Measurements from ENCODE around the gene ZCCHC13. TPM values are rescaled to one million over a fixed set of nuclear protein-coding genes. Genes with fewer than 3 reads are reported as not detected.

Gene ZCCHC13
- total and polyA plus RNA-seq, 10 donors, result not detected

DNA sequence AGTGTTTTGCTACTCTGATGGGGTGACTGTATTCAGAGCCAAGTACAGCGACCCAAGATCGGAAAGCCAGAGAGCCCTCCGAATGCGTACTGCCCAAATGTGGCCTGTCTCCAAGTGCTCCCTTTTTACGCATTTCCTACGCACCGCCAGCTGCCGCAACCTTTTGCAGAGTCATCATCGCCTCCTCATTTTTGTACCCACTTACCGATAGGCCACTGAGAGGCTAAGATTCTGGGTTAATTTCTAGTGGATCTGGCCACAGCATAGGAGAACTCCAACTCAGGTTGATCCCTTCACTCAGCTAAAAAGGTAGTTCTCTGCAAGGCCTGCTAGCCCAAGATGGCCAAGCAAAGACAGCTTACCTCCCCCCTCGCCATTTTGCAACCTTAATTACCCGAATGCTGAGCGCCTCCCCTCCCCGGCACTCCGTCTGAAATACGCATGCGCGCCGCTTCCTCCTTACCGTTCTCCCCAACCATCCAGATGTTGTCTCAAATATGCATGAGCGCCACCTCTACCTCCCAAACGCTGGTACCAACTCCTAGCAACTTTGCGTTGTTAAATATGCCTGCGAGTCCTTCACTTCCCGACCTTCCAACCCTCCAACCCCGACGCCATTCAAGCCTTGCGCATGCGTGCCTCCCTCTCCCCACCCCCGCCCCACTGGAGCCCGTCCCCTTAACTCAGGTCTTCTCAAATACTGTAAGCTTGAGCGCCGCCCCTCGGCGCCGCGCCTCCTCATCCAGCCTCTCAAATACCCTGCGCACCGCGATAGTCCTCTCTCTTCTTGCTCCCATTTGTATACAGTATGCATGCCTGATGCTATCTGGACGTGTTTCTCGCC, 11.8 kb upstream of the ZCCHC13 start:
- intact Hi-C loops (cut with DNase I; ENCODE audit: low total_unique reads), result no loop called here
- 0 to 25% (median 1%) methylated on average over 26 to 42 of the region's 42 CpGs for WGBS, 5 donors
- peak overlapping the region; percentile 81 to 94 (median 90) for H3K27ac ChIP-seq
- peak overlapping the region; percentile 43 to 84 (median 56) for H3K4me3 ChIP-seq
- DNase-seq, result peak; percentile 94
- H3K4me1 ChIP-seq, result peaks cover 0 to 32% (median 11%) of the 10 kb centered on the region in 6 donors
- TF ChIP-seq, protein P1, sequence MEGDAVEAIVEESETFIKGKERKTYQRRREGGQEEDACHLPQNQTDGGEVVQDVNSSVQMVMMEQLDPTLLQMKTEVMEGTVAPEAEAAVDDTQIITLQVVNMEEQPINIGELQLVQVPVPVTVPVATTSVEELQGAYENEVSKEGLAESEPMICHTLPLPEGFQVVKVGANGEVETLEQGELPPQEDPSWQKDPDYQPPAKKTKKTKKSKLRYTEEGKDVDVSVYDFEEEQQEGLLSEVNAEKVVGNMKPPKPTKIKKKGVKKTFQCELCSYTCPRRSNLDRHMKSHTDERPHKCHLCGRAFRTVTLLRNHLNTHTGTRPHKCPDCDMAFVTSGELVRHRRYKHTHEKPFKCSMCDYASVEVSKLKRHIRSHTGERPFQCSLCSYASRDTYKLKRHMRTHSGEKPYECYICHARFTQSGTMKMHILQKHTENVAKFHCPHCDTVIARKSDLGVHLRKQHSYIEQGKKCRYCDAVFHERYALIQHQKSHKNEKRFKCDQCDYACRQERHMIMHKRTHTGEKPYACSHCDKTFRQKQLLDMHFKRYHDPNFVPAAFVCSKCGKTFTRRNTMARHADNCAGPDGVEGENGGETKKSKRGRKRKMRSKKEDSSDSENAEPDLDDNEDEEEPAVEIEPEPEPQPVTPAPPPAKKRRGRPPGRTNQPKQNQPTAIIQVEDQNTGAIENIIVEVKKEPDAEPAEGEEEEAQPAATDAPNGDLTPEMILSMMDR (IDR thresholded peaks at IDR 0.05 in 8 of 11, conservative IDR thresholded peaks at IDR 0.05 in 3 of 11), result peak in 3 of 11 experiments; percentile 20 to 38 (median 29)
- peak; percentile 55 to 80 (median 76) for TF ChIP-seq POLR2AphosphoS5 (IDR thresholded peaks at IDR 0.05)
- TF ChIP-seq POLR2A (IDR thresholded peaks at IDR 0.05), result no peak
- no peaks in the 10 kb centered on the region for H3K27me3 ChIP-seq (replicated peaks in 1 of 7)
- H3K36me3 ChIP-seq, result peaks cover 0 to 1% (median 0%) of the 10 kb centered on the region in 6 donors
- H3K9me3 ChIP-seq, result no peaks in the 10 kb centered on the region

- Histone ChIP-seq H3K27me3 (replicated peaks in 1 of 7) (no peaks in the 10 kb centered on the region), H3K36me3 (no peaks in the 10 kb centered on the region), H3K9me3 (no peaks in the 10 kb centered on the region), H3K4me3 (peak overlapping the region; percentile 43 to 84 (median 56)), H3K4me1 (peaks cover 0 to 28% (median 11%) of the 10 kb centered on the region in 6 donors), H3K27ac (peak overlapping the region; percentile 81 to 94 (median 90))
- intact Hi-C loops (cut with DNase I; ENCODE audit: low total_unique reads), result no loop called here
- WGBS, 5 donors, result 0 to 21% (median 1%) methylated on average over 5 to 9 of the region's 9 CpGs
- no peak for DNase-seq
- TF ChIP-seq POLR2A (IDR thresholded peaks at IDR 0.05) (no peak), POLR2AphosphoS5 (IDR thresholded peaks at IDR 0.05) (no peak)
- TF ChIP-seq, protein P1 (IDR thresholded peaks at IDR 0.05 in 8 of 11, conservative IDR thresholded peaks at IDR 0.05 in 3 of 11), result no peak
Observed at GRCh38 chrX:74292808-74293123, 11.2 kb upstream of the ZCCHC13 start.

GRCh38 chrX:74293343-74293946, 10.5 kb upstream of the ZCCHC13 start:
- 3 to 29% (median 3%) methylated on average over 22 to 25 of the region's 25 CpGs for WGBS, 5 donors
- Histone ChIP-seq H3K9me3 (no peaks in the 10 kb centered on the region), H3K27ac (peak overlapping the region in 7 of 8 donors; percentile 85 to 94 (median 91)), H3K27me3 (replicated peaks in 1 of 7) (no peaks in the 10 kb centered on the region), H3K4me1 (peaks cover 0 to 21% (median 9%) of the 10 kb centered on the region in 6 donors), H3K4me3 (peak overlapping the region; percentile 43 to 84 (median 56)), H3K36me3 (no peaks in the 10 kb centered on the region)
- TF ChIP-seq POLR2AphosphoS5 (IDR thresholded peaks at IDR 0.05) (peak; percentile 64 to 85 (median 68)), POLR2A (IDR thresholded peaks at IDR 0.05) (peak in 1 of 3 donors; percentile 5)
- TF ChIP-seq, protein P1 (IDR thresholded peaks at IDR 0.05 in 8 of 11, conservative IDR thresholded peaks at IDR 0.05 in 3 of 11), result no peak
- peak; percentile 89 for DNase-seq
- intact Hi-C loops (cut with DNase I; ENCODE audit: low total_unique reads), result no loop called here

DNA sequence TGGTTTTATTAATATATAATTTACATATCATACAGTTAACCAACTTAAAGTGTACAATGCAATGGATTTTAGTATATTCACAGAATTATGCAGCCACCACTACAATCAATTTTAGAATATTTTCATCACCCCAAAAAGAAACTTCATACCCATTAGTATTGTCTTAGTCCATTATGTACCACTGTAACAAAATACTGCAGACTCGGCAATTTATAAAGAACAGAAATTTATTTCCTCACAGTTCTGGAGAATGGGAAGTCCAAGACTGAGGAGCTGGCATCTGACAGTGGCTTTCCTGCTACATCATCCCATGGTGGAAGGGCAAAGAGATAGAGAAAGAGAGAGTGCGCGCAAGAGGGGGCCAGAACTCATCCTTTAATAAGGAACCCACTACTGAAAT, 8.9 kb upstream of the ZCCHC13 start:
- no peaks in the 10 kb centered on the region for H3K9me3 ChIP-seq
- no peak overlapping the region for H3K4me3 ChIP-seq
- TF ChIP-seq POLR2A (IDR thresholded peaks at IDR 0.05) (no peak), POLR2AphosphoS5 (IDR thresholded peaks at IDR 0.05) (no peak)
- TF ChIP-seq, protein P1 (IDR thresholded peaks at IDR 0.05 in 8 of 11, conservative IDR thresholded peaks at IDR 0.05 in 3 of 11), result no peak
- intact Hi-C loops (cut with DNase I; ENCODE audit: low total_unique reads), result no loop called here
- peaks cover 0 to 4% (median under 1%) of the 10 kb centered on the region in 6 donors for H3K4me1 ChIP-seq
- H3K27ac ChIP-seq, result no peak overlapping the region
- no peak for DNase-seq
- H3K27me3 ChIP-seq (replicated peaks in 1 of 7), result no peaks in the 10 kb centered on the region
- 94 to 97% (median 95%) methylated on average over 3 of the region's 3 CpGs for whole genome bisulfite sequencing, 5 donors
- H3K36me3 ChIP-seq, result no peaks in the 10 kb centered on the region
